Colonic mucosa (tissue), 4 donors: Measurements from ENCODE around the gene GSTA2. TPM values are rescaled to one million over a fixed set of nuclear protein-coding genes. Genes with fewer than 3 reads are reported as not detected.
"Not testable (repeated sequence)": the region's sequence is repeated elsewhere in the genome, so short reads cannot be mapped to it uniquely, and the experiment has no call there.

Experiments
- DNase-seq: peaks from one replicate; pipeline ENCODE4 v3.0.0-alpha.2; 2020
- H3K27ac ChIP-seq: fragments of 200-600 bp; one replicate; pipeline ENCODE4 v1.8.0; 2021
- H3K27me3 ChIP-seq: fragments of 200-600 bp; one replicate; pipeline ENCODE4 v1.8.0; 2021
- H3K36me3 ChIP-seq: fragments of 200-600 bp; one replicate; pipeline ENCODE4 v1.8.0; 2021
- H3K4me1 ChIP-seq: fragments of 200-600 bp; one replicate; pipeline ENCODE4 v1.8.0; 2021; ENCODE audit warnings: mild to moderate bottlenecking
- H3K4me3 ChIP-seq: fragments of 200-600 bp; one replicate; pipeline ENCODE4 v1.8.0; 2021
- H3K9ac ChIP-seq, 2 donors: one replicate each; pipeline ENCODE4 v1.7.0; 2013; ENCODE audit warnings: control low read depth in 2 of 2, low read depth in 2 of 2, low read length in 2 of 2
- H3K9me3 ChIP-seq: fragments of 200-600 bp; one replicate; pipeline ENCODE4 v1.8.0; 2021
- intact Hi-C: fragments of 100-400 bp; cut with DNase I; formaldehyde crosslinking; loops from one replicate; pipeline ENCODE4 v1.14.1; 2022
- total RNA-seq, 2 donors: library from RNA; stranded (reverse); fragmentation: NEBNext Ultra II Directional in 1 of 2; extraction: Animal tissue kit (Norgen Biotek cat#: 25700) in 1 of 2; gene quantifications; one replicate each; pipeline ENCODE4 v1.2.1, GENCODE V29; 2021
- TF ChIP-seq, protein P1 (sequence below): fragments of 200-600 bp; IDR thresholded peaks from one replicate; pipeline ENCODE4 v1.8.0; 2022; ENCODE audit warnings: antibody characterized with exemption, mild to moderate bottlenecking
- donor health status: healthy.
- donor health status: DM: no; HTN: no; CAD: no.
- donor health status: DM: no; HTN: no; CAD: no.

Gene GSTA2
- total RNA-seq, 2 donors from 2014 or later: 0.22 to 0.35 TPM

DNA sequence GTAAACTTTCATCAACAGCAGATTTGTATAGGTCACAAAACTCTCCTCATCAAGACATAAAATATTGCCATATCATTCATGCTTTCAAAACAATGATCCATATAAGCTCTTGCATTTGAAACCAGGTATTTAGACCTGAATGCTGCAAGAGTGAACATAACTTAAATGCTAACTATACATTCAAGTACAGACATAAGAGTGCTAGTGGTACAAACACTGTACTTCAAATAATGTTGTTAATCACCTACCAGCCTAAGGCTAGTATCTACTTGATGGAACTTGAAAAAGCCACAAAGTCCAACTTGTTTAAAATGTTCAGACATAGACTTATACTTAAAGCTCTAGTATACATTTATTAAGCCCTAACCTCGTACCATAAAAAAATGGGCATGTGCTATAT, 16.0 kb upstream of the GSTA2 start:
- no peak for DNase-seq
- Histone ChIP-seq H3K9ac (no peak overlapping the region), H3K27me3 (no peaks in the 10 kb centered on the region), H3K4me3 (no peak overlapping the region), H3K36me3 (no peaks in the 10 kb centered on the region), H3K27ac (no peak overlapping the region), H3K4me1 (no peaks in the 10 kb centered on the region), H3K9me3 (no peaks in the 10 kb centered on the region)
- TF ChIP-seq, protein P1, sequence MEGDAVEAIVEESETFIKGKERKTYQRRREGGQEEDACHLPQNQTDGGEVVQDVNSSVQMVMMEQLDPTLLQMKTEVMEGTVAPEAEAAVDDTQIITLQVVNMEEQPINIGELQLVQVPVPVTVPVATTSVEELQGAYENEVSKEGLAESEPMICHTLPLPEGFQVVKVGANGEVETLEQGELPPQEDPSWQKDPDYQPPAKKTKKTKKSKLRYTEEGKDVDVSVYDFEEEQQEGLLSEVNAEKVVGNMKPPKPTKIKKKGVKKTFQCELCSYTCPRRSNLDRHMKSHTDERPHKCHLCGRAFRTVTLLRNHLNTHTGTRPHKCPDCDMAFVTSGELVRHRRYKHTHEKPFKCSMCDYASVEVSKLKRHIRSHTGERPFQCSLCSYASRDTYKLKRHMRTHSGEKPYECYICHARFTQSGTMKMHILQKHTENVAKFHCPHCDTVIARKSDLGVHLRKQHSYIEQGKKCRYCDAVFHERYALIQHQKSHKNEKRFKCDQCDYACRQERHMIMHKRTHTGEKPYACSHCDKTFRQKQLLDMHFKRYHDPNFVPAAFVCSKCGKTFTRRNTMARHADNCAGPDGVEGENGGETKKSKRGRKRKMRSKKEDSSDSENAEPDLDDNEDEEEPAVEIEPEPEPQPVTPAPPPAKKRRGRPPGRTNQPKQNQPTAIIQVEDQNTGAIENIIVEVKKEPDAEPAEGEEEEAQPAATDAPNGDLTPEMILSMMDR: no peak
- intact Hi-C loops: no loop called here

DNA sequence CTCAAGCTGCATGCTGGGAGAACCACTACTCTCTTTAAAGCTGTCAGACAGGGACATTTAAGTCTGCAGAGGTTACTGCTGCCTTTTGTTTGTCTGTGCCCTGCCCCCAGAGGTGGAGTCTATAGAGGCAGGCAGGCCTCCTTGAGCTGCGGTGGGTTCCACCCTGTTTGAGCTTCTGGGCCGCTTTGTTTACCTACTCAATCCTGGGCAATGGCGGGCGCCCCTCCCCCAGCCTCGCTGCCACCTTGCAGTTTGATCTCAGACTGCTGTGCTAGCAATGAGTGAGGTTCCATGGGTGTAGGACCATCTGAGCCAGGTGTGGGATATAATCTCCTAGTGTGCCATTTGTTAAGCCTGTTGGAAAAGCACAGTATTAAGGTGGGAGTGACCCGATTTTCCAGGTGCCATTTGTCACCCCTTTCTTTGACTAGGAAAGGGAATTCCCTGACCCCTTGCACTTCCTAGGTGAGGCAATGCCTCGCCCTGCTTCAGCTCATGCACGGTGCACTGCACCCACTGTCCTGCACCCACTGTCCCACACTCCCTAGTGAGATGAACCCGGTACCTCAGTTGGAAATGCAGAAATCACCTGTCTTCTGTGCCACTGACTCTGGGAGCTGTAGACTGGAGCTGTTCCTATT, 13.6 kb upstream of the GSTA2 start:
- H3K4me1 ChIP-seq, H3K9ac ChIP-seq, intact Hi-C loops, H3K4me3 ChIP-seq, H3K27me3 ChIP-seq, H3K9me3 ChIP-seq, H3K36me3 ChIP-seq, DNase-seq, H3K27ac ChIP-seq: not testable (repeated sequence)

DNA sequence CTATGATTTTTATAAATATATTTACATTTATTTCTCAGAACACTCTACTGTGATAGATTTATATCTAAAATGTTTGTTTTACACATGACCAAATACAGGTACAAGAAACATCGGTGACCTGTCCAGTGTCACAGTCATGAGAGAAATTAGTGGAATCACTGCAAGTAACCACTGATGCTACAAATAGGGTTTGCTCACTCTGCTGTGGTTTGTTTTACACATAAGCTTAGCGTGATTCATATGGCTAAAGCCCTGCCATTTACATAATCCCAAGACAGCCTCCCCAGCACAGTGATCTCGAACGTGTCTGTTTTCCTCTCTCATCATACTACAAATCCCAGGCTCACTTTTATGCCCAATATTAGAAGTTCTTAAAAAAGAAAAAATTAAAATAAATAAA, 6.1 kb upstream of the GSTA2 start:
- H3K36me3 ChIP-seq, H3K4me1 ChIP-seq, H3K9me3 ChIP-seq, H3K4me3 ChIP-seq, H3K9ac ChIP-seq, H3K27me3 ChIP-seq, H3K27ac ChIP-seq, intact Hi-C loops, DNase-seq: not testable (repeated sequence)

DNA sequence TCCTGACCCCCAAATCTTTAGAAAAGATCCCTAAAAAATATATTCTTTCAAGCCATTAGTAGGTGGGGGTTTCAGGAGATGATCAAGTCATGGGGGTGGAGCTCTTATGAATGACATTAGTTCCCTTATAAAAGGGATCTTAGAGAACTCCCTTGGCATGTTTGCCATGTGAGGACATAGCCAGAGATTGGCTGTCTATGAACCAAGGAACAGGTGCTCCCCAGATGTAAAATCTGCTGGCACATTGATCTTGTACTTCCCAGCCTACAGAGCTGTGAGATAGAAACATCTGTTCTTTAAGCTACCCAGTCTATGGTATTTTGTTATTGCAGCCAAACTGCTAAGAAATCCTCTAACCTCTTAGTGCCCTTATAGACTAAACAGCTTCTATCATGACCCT, 4.4 kb upstream of the GSTA2 start:
- H3K36me3 ChIP-seq, DNase-seq, H3K4me3 ChIP-seq, H3K9ac ChIP-seq, H3K27me3 ChIP-seq, H3K27ac ChIP-seq, H3K9me3 ChIP-seq, intact Hi-C loops, H3K4me1 ChIP-seq: not testable (repeated sequence)

DNA sequence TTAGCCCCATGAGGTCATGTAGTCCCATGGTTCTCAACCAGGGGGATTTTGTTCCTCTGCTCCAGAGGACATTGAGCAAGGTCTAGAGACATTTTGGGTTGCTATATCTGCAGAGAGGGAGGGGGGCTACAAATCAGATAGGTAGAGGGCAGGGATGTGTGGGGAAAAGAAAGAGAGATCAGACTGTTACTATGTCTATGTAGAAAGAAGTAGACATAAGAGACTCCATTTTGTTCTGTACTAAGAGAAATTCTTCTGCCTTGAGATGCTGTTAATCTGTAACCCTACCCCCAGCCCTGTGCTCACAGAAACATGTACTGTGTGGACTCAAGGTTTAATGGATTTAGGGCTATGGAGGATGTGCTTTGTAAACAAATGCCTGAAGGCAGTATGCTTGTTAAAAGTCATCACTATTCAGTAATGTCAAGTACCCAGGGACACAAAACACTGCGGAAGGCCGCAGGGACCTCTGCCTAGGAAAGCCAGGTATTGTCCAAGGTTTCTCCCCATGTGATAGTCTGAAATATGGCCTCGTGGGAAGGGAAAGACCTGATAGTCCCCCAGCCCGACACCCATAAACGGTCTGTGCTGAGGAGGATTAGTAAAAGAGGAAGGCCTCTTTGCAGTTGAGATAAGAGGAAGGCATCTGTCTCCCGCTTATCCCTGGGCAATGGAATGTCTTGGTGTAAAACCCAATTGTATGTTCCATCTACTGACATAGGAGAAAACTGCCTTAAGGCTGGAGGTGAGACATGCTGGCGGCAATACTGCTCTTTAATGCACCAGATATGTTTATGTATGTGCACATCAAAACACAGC, 1.4 kb downstream of the GSTA2 start:
- H3K4me1 ChIP-seq, H3K9ac ChIP-seq, H3K27ac ChIP-seq, H3K27me3 ChIP-seq, H3K4me3 ChIP-seq, intact Hi-C loops, H3K36me3 ChIP-seq, H3K9me3 ChIP-seq, DNase-seq: not testable (repeated sequence)

DNA sequence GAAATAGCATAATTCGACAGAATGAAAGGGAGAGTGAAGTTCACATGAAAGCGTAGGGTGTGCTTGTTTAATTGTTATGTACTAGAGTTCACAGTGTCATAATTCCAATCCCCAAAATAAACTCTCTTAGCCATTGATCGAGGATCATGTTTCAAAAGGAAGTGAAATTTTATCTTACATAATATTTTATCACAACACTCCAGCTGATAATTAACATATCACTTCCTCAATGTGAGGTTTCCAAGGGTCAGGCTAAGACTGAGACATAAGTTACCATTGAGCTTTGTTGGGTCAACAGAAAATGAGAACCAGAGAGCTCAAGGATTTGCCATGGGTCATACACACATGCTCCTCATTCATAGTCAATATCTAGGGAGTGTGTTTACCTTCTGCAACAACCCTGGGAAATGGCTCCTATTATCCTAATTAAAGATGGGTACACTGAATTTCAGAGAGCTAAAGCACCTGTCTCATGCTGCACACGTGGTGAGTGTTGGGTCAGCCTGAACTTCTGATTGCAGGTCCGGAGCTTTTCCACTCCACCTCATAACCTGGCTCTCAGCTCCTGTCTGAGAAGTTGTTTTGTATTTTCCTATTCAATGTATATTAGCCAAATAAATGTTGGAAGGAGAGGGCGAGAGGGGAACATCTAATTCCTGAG, 3.0 kb downstream of the GSTA2 start:
- no peaks in the 10 kb centered on the region for H3K4me1 ChIP-seq
- intact Hi-C loops: no loop called here
- H3K27ac ChIP-seq: no peak overlapping the region
- H3K4me3 ChIP-seq: no peak overlapping the region
- DNase-seq: no peak
- H3K9me3 ChIP-seq: no peaks in the 10 kb centered on the region
- no peaks in the 10 kb centered on the region for H3K36me3 ChIP-seq
- no peak overlapping the region for H3K9ac ChIP-seq
- no peaks in the 10 kb centered on the region for H3K27me3 ChIP-seq
- TF ChIP-seq, protein P1: no peak

DNA sequence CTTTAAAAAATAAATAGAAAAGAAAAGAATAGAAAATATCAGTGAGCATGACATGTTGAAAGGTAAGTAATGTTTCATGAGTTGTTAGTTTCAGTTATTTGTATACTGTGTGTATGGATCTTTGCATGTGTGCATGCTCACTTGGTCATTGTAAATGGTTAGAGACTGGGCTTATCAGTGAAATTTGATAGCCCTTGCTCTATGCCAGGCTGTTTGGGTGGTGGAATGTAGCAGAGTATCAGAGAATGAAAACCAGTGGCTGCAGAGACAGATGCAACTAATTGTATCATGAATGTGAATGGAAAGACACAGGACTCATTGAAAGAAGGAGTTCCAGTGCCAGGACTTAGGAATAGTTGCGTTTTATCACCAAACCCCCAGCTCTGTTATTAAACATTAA, 4.2 kb downstream of the GSTA2 start:
- H3K4me1 ChIP-seq: no peaks in the 10 kb centered on the region
- DNase-seq: no peak
- H3K27ac ChIP-seq: no peak overlapping the region
- intact Hi-C loops: no loop called here
- no peak overlapping the region for H3K4me3 ChIP-seq
- H3K9ac ChIP-seq: no peak overlapping the region
- H3K27me3 ChIP-seq: no peaks in the 10 kb centered on the region
- TF ChIP-seq, protein P1: no peak
- no peaks in the 10 kb centered on the region for H3K36me3 ChIP-seq
- H3K9me3 ChIP-seq: no peaks in the 10 kb centered on the region

DNA sequence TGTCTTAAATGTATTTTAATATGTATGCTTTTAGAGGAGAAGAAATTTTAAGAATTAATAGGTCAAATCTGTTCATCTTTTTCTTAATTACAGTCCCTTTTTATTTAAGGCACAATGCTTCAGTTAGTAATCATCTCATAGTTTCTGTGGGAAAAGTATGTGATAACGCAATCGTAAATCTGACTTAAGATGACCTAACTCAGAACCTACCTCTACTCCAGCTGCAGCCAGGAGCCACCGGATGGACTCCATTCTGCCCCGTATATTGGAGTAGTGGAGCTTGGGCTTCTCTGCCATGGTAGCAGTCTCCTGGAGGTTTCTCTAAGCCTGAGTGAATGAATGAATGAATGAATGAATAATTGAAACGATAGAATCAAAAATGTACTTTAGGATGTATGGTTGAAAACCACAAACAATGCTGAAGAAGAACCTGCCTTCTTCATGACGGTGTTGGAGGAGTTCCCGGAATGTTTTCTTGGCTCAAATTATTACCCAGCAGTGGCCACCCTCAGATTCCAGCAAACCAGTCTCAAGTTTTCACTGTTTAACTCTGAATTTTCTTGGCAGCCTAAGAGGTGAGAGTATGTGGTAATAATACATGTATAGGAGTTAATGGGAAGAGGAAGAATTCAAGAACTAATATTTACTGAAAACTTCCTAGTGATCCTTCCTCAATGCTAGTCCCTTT, 5.5 kb downstream of the GSTA2 start:
- DNase-seq, intact Hi-C loops, H3K36me3 ChIP-seq, H3K9ac ChIP-seq, H3K4me3 ChIP-seq, H3K9me3 ChIP-seq, H3K27me3 ChIP-seq, H3K4me1 ChIP-seq, H3K27ac ChIP-seq: not testable (repeated sequence)
